Nephron (organoid): Measurements from ENCODE around the gene PTPRN2.

Experiments
- H3K27ac Mint-ChIP-seq, 3 experiments: 2 replicates each; pipeline ENCODE4 v1.8.0; 2020; ENCODE audit warnings: mixed read lengths in 3 of 3, mild to moderate bottlenecking in 2 of 3, moderate library complexity in 1 of 3
- H3K27me3 Mint-ChIP-seq: 2 replicates; pipeline ENCODE4 v1.8.0; 2021; ENCODE audit warnings: low read depth, mild to moderate bottlenecking, moderate library complexity, mixed read lengths
- H3K36me3 Mint-ChIP-seq: 2 replicates; pipeline ENCODE4 v1.8.0; 2020; ENCODE audit warnings: low read depth, mixed read lengths
- H3K4me1 Mint-ChIP-seq: 2 replicates; pipeline ENCODE4 v1.8.0; 2020; ENCODE audit warnings: mixed read lengths
- H3K4me3 Mint-ChIP-seq, 3 experiments: 2 replicates each; pipeline ENCODE4 v1.8.0; 2020; ENCODE audit warnings: mild to moderate bottlenecking in 3 of 3, mixed read lengths in 3 of 3, moderate library complexity in 2 of 3
- H3K9me3 Mint-ChIP-seq: 2 replicates; pipeline ENCODE4 v1.8.0; 2020; ENCODE audit warnings: mixed read lengths
- TF ChIP-seq, protein P1 (sequence below), 3 experiments: fragments of 200-600 bp; sonication (generic); IDR thresholded peaks; one replicate each; pipeline ENCODE4 v1.5.0; 2021; ENCODE audit warnings: antibody characterized with exemption in 3 of 3; ENCODE audit not compliant: unreplicated experiment in 3 of 3

Gene PTPRN2

GRCh38 chr7:157961731-157962457, 625.7 kb downstream of the PTPRN2 start:
- TF ChIP-seq, protein P1, sequence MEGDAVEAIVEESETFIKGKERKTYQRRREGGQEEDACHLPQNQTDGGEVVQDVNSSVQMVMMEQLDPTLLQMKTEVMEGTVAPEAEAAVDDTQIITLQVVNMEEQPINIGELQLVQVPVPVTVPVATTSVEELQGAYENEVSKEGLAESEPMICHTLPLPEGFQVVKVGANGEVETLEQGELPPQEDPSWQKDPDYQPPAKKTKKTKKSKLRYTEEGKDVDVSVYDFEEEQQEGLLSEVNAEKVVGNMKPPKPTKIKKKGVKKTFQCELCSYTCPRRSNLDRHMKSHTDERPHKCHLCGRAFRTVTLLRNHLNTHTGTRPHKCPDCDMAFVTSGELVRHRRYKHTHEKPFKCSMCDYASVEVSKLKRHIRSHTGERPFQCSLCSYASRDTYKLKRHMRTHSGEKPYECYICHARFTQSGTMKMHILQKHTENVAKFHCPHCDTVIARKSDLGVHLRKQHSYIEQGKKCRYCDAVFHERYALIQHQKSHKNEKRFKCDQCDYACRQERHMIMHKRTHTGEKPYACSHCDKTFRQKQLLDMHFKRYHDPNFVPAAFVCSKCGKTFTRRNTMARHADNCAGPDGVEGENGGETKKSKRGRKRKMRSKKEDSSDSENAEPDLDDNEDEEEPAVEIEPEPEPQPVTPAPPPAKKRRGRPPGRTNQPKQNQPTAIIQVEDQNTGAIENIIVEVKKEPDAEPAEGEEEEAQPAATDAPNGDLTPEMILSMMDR (IDR thresholded peaks at IDR 0.05; ENCODE audit: unreplicated experiment in 3 of 3), result no peak
- Mint-ChIP-seq H3K27me3 (peaks cover 51% of the 10 kb centered on the region), H3K4me3 (no peak overlapping the region), H3K36me3 (no peaks in the 10 kb centered on the region), H3K9me3 (no peaks in the 10 kb centered on the region), H3K4me1 (no peaks in the 10 kb centered on the region), H3K27ac (no peak overlapping the region)

DNA sequence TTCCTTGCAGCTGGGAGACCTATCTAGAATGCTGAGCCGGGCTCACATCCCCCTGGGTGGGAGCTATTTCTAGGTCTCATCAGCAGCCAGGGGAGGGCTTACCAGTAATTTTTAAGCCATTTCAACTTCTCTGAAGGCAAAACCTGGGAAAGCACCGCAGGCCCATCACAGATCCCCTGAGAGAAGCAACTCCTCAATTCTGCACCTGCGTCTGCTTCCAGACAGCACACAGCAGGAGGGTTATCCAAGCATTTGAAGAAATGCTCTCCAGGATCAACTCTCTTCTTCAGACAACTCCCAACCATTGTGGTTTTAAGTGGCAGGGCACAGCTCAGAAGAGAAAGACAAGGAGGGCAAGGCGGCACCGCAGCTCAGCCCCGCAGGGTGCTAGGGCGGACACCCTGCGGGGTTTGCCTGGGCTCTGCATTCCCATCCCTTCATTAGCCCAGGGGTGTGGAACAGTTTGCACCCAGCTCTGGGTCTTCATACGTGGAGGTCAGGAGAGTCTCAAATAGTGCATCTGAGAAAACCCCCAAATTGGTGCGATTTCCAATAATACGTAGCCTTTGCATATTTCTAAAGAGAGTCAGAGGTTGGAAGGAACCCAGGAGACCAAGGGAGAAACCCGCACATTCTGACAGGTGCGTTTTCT, 632.1 kb downstream of the PTPRN2 start:
- H3K4me1 Mint-ChIP-seq, result no peaks in the 10 kb centered on the region
- H3K9me3 Mint-ChIP-seq, result peaks cover 1% of the 10 kb centered on the region
- H3K27me3 Mint-ChIP-seq, result peaks cover 41% of the 10 kb centered on the region
- TF ChIP-seq, protein P1 (IDR thresholded peaks at IDR 0.05; ENCODE audit: unreplicated experiment in 3 of 3), result no peak
- H3K4me3 Mint-ChIP-seq, result no peak overlapping the region
- no peak overlapping the region for H3K27ac Mint-ChIP-seq
- H3K36me3 Mint-ChIP-seq, result no peaks in the 10 kb centered on the region

- no peak overlapping the region for H3K4me3 Mint-ChIP-seq
- no peaks in the 10 kb centered on the region for H3K4me1 Mint-ChIP-seq
- TF ChIP-seq, protein P1 (IDR thresholded peaks at IDR 0.05; ENCODE audit: unreplicated experiment in 3 of 3), result no peak
- H3K27ac Mint-ChIP-seq, result no peak overlapping the region
- no peaks in the 10 kb centered on the region for H3K36me3 Mint-ChIP-seq
- peaks cover 42% of the 10 kb centered on the region for H3K27me3 Mint-ChIP-seq
- H3K9me3 Mint-ChIP-seq, result peaks cover 4% of the 10 kb centered on the region
These were observed 632.7 kb downstream of the PTPRN2 start for GRCh38 chr7:157954901-157955300.

GRCh38 chr7:157952841-157953645, 634.6 kb downstream of the PTPRN2 start:
- peaks cover 13% of the 10 kb centered on the region for H3K9me3 Mint-ChIP-seq
- no peak overlapping the region for H3K27ac Mint-ChIP-seq
- TF ChIP-seq, protein P1 (IDR thresholded peaks at IDR 0.05; ENCODE audit: unreplicated experiment in 3 of 3), result no peak
- no peak overlapping the region for H3K4me3 Mint-ChIP-seq
- H3K36me3 Mint-ChIP-seq, result no peaks in the 10 kb centered on the region
- H3K4me1 Mint-ChIP-seq, result no peaks in the 10 kb centered on the region
- peaks cover 30% of the 10 kb centered on the region for H3K27me3 Mint-ChIP-seq

DNA sequence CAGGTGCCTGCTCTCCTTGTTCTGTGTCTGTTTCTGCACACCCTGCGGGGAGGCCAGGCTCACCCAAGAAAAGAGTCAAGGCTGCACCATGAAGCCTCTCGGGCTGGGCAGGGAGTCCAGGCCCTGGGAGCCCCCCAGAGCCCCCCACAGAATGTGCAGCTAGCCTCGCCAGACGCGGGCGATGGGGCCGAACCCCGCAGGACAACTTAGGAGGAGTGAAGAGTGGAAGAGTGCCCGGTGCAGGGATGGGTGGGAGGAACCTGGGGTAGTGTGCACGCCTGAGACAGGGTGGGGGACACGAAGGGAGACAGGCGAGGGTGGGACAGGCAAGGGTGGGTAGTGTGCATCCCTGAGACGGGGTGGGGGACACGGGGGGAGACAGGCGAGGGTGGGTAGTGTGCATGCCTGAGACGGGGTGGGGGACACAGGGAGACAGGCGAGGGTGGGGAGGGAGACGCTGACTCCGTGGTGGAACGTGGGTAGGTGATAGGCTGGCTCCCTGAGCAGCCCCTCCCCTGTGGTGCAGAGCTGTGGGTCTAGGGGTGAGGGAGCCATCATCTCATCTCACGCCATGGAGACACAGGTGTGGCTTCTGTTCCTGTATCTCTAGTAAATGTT, 635.5 kb downstream of the PTPRN2 start:
- Mint-ChIP-seq H3K27ac (no peak overlapping the region), H3K36me3 (no peaks in the 10 kb centered on the region), H3K9me3 (peaks cover 19% of the 10 kb centered on the region), H3K4me3 (no peak overlapping the region), H3K4me1 (no peaks in the 10 kb centered on the region), H3K27me3 (peaks cover 30% of the 10 kb centered on the region)
- TF ChIP-seq, protein P1 (IDR thresholded peaks at IDR 0.05; ENCODE audit: unreplicated experiment in 3 of 3), result no peak
